ENCODE measurements around the gene INAFM2.

The INAFM2 gene

GRCh38 chr15:40353697-40354096 is 30.2 kb downstream of the INAFM2 start:
- no peak for DNase-seq (ENCODE audit: low read depth)
- H3K4me3 ChIP-seq (ENCODE audit: low read depth, low read length) = no peak overlapping the region
- no peak for TF ChIP-seq CTCF (IDR thresholded peaks at IDR 0.05; ENCODE audit: low read depth, low read length)
- no peak for TF ChIP-seq MYC (IDR thresholded peaks at IDR 0.05; ENCODE audit: low read depth, low read length)
- no peak for TF ChIP-seq POLR2A (IDR thresholded peaks at IDR 0.05; ENCODE audit: extremely low read depth, insufficient read length)
- no peak for TF ChIP-seq MAX (IDR thresholded peaks at IDR 0.05; ENCODE audit: low read depth, low read length)

- DNase-seq (ENCODE audit: low read depth) = peak; percentile 38
- no peak overlapping the region for H3K4me3 ChIP-seq (ENCODE audit: low read depth, low read length)
- TF ChIP-seq POLR2A (IDR thresholded peaks at IDR 0.05; ENCODE audit: extremely low read depth, insufficient read length) (no peak), MYC (IDR thresholded peaks at IDR 0.05; ENCODE audit: low read depth, low read length) (no peak), MAX (IDR thresholded peaks at IDR 0.05; ENCODE audit: low read depth, low read length) (no peak), CTCF (IDR thresholded peaks at IDR 0.05; ENCODE audit: low read depth, low read length) (peak; percentile 43)
Measured at GRCh38 chr15:40354408-40355171, 31.1 kb downstream of the INAFM2 start.

GRCh38 chr15:40355976-40356585 is 32.6 kb downstream of the INAFM2 start:
- TF ChIP-seq POLR2A (IDR thresholded peaks at IDR 0.05; ENCODE audit: extremely low read depth, insufficient read length) = no peak
- no peak for TF ChIP-seq MAX (IDR thresholded peaks at IDR 0.05; ENCODE audit: low read depth, low read length)
- no peak overlapping the region for H3K4me3 ChIP-seq (ENCODE audit: low read depth, low read length)
- DNase-seq (ENCODE audit: low read depth) = no peak

GRCh38 chr15:40357246-40357645 is 33.8 kb downstream of the INAFM2 start:
- no peak overlapping the region for H3K4me3 ChIP-seq (ENCODE audit: low read depth, low read length)
- TF ChIP-seq POLR2A (IDR thresholded peaks at IDR 0.05; ENCODE audit: extremely low read depth, insufficient read length) (no peak), MYC (IDR thresholded peaks at IDR 0.05; ENCODE audit: low read depth, low read length) (no peak), CTCF (IDR thresholded peaks at IDR 0.05; ENCODE audit: low read depth, low read length) (no peak), MAX (IDR thresholded peaks at IDR 0.05; ENCODE audit: low read depth, low read length) (no peak)
- DNase-seq (ENCODE audit: low read depth) = no peak

GRCh38 chr15:40357723-40358470 is 34.4 kb downstream of the INAFM2 start, which contains the start of gene DISP2:
Gene DISP2, plus strand, starts transcription at chr15:40358219. Its CDS starts 103 bp downstream, at chr15:40358322.
- DNase-seq (ENCODE audit: low read depth) = peak; percentile 80
- no peak for TF ChIP-seq CTCF (IDR thresholded peaks at IDR 0.05; ENCODE audit: low read depth, low read length)
- TF ChIP-seq MAX (IDR thresholded peaks at IDR 0.05; ENCODE audit: low read depth, low read length) = peak; percentile 66
- H3K4me3 ChIP-seq (ENCODE audit: low read depth, low read length) = peak within 1 kb of the TSS; percentile 42
